ENCODE results near the gene ZNF394.

The ZNF394 gene

GRCh38 chr7:99497766-99498545 lies 2.1 kb downstream of the ZNF394 start:
- no peak for DNase-seq (ENCODE audit: low read depth in 1 of 2, low spot score in 1 of 2)

GRCh38 chr7:99493823-99494222 lies 6.3 kb downstream of the ZNF394 start:
- no peak for DNase-seq (ENCODE audit: low read depth in 1 of 2, low spot score in 1 of 2)

- no peak for DNase-seq (ENCODE audit: low read depth in 1 of 2, low spot score in 1 of 2)
Measured at GRCh38 chr7:99490878-99491277, 9.2 kb downstream of the ZNF394 start.

GRCh38 chr7:99489235-99489634 lies 10.8 kb downstream of the ZNF394 start:
- no peak for DNase-seq (ENCODE audit: low read depth in 1 of 2, low spot score in 1 of 2)

- DNase-seq (ENCODE audit: low read depth in 1 of 2, low spot score in 1 of 2) = no peak
Measured at GRCh38 chr7:99485094-99485493, 15.0 kb downstream of the ZNF394 start.

GRCh38 chr7:99478464-99479440 lies 21.3 kb downstream of the ZNF394 start:
- DNase-seq (ENCODE audit: low read depth in 1 of 2, low spot score in 1 of 2) = no peak

- no peak for DNase-seq (ENCODE audit: low read depth in 1 of 2, low spot score in 1 of 2)
Measured at GRCh38 chr7:99476107-99476506, 24.0 kb downstream of the ZNF394 start.

- no peak for DNase-seq (ENCODE audit: low read depth in 1 of 2, low spot score in 1 of 2)
Measured at GRCh38 chr7:99473315-99473596, 26.8 kb downstream of the ZNF394 start.

- peak; percentile 95 to 97 for DNase-seq (ENCODE audit: low read depth in 1 of 2, low spot score in 1 of 2)
Measured at GRCh38 chr7:99472561-99473314, 27.3 kb downstream of the ZNF394 start, which contains the start of gene ZNF789. TSS of gene ZNF789 (plus strand) at chr7:99472890. CDS start at chr7:99476457, 3,567 bp downstream.

GRCh38 chr7:99469381-99470065 lies 30.6 kb downstream of the ZNF394 start:
- no peak for DNase-seq (ENCODE audit: low read depth in 1 of 2, low spot score in 1 of 2)

GRCh38 chr7:99468336-99468918 lies 31.7 kb downstream of the ZNF394 start:
- DNase-seq (ENCODE audit: low read depth in 1 of 2, low spot score in 1 of 2) = no peak

- no peak for DNase-seq (ENCODE audit: low read depth in 1 of 2, low spot score in 1 of 2)
Measured at GRCh38 chr7:99465421-99465768, 34.7 kb downstream of the ZNF394 start.

- no peak for DNase-seq (ENCODE audit: low read depth in 1 of 2, low spot score in 1 of 2)
Measured at GRCh38 chr7:99461221-99461620, 38.9 kb downstream of the ZNF394 start.

GRCh38 chr7:99460651-99461050 lies 39.4 kb downstream of the ZNF394 start:
- DNase-seq (ENCODE audit: low read depth in 1 of 2, low spot score in 1 of 2) = no peak

GRCh38 chr7:99459087-99459486 lies 41.0 kb downstream of the ZNF394 start:
- DNase-seq (ENCODE audit: low read depth in 1 of 2, low spot score in 1 of 2) = no peak

- no peak for DNase-seq (ENCODE audit: low read depth in 1 of 2, low spot score in 1 of 2)
Measured at GRCh38 chr7:99457650-99458493, 42.2 kb downstream of the ZNF394 start.

GRCh38 chr7:99457050-99457649 lies 42.9 kb downstream of the ZNF394 start:
- DNase-seq (ENCODE audit: low read depth in 1 of 2, low spot score in 1 of 2) = no peak

- DNase-seq (ENCODE audit: low read depth in 1 of 2, low spot score in 1 of 2) = no peak
Measured at GRCh38 chr7:99456288-99456687, 43.8 kb downstream of the ZNF394 start.

- DNase-seq (ENCODE audit: low read depth in 1 of 2, low spot score in 1 of 2) = no peak
Measured at GRCh38 chr7:99455874-99456273, 44.2 kb downstream of the ZNF394 start.
